Nucleus accumbens (tissue), 56 donors: ENCODE results near the gene DGUOK.

Source experiments
- DNase-seq, 56 donors: peaks; one replicate each; lab custom pipeline; 2025; lab: John Stamatoyannopoulos, UW

Gene DGUOK

DNA sequence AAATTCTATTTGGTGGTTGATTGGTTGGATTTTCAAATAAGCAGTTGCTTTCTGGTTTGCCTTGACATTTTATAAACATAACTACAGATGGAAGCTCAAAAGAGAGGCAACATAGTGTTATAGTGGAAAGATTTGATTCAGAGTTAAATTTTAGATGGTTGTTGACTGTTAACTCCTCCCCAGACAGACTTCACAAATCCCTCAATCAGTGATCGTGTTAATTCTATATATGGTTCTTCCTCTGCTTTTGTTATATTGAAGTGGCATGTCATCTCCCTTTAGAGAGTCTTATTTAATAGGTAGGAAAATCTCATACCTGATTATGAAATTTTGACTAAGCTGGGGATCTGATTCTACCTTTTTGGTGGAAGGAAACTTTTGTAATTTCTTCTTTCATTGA is 19.5 kb downstream of the DGUOK start:
- no peak for DNase-seq

DNA sequence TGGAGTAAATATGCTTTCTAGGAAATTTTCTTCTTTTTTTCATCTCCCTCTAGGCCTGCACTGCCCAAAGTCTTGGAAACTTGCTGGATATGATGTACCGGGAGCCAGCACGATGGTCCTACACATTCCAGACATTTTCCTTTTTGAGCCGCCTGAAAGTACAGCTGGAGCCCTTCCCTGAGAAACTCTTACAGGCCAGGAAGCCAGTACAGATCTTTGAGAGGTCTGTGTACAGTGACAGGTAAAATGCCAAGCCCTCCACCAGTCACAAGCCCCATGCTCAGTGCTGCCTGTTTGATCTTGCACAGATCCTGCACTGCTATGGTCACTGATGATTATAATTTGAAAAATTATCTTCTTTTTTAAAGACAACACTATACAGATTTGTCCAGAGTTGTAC is 20.0 kb downstream of the DGUOK start:
- no peak for DNase-seq

GRCh38 chr2:73947412-73948018 is 20.8 kb downstream of the DGUOK start:
- DNase-seq: no peak

GRCh38 chr2:73949802-73950201 is 23.1 kb downstream of the DGUOK start:
- DNase-seq: no peak

DNA sequence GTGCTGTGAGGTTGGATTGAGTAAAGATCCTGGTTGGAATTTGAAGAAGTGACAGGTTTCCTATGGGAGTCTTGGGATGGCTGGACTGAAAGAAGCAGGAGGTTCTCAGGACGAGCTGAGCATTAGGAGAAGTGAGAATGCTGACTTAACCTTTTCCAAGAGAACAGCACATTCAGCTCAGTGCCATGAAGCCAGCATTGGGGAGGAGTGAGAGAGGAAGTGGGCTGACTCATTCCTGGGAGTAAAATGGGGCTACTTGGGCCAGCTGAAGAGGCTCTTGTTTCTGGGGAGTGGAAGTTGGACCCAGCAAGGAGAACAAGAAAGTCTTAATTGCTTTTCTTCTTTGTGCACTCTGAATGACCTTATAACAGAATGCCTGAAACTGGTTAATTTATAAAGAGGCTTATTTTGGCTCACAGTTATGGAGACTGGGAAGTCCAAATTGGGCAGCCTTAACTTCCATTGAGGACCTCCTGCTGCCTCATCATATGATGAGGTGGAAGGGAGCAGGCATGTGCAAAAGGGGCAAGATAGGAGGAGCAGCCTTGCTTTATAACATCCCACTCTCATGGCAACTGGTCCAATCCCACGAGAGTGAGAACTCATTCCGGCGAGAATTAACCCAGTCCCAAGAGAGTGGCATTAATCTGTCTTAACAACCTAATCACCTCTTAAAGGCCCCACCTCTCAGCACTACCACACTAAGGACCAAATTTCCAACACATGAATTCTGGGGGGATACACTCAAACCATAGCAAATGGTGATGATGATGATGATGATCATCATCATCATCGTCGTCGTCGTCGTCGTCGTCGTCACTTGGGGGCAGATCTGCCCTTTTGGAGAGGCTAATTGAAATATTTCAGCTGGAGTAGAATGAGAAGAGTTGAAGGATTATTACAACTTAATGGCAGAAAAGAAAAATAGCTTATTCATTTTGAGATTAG is 26.1 kb downstream of the DGUOK start:
- DNase-seq: peak in 17 of 56 donors; percentile 4 to 34 (median 14)

- no peak for DNase-seq
These were observed 29.7 kb downstream of the DGUOK start for GRCh38 chr2:73956218-73956865.

- no peak for DNase-seq
These were observed 34.6 kb downstream of the DGUOK start for GRCh38 chr2:73961274-73961673.

DNA sequence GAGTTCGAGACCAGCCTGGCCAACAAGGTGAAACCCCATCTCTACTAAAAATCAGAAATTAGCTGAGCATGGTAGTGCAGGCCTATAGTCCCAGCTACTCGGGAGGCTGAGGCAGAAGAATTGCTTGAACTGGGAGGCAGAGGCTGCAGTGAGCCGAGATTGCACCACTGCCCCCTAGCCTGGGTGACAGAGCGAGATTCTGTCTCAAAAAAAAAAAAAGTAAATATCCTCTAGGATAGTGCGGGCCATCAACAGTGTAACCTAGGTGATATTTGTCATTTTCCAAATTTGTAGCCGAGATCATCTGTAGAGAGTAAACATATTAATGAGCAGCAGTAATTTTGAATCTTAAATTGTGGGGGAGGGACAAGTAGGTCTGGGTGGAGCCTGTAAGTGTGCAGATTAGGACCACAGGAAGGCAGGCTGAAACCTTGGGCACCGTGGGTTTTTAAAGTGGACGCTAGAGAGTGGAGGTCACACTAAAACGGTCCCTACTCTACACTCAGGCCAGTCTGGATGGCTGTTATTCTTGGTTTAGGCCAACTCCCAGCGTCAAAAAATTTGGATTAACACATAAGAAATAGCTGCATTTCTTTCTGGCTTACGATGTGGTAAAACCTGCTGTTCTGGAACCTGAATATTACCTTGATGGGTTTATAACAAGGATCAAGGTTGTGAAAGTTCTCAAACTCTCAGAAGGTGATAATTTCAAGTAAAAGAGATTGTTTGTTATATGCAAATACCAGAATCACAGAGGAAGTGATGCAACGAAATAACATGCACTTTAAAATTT is 35.3 kb downstream of the DGUOK start:
- DNase-seq: no peak

DNA sequence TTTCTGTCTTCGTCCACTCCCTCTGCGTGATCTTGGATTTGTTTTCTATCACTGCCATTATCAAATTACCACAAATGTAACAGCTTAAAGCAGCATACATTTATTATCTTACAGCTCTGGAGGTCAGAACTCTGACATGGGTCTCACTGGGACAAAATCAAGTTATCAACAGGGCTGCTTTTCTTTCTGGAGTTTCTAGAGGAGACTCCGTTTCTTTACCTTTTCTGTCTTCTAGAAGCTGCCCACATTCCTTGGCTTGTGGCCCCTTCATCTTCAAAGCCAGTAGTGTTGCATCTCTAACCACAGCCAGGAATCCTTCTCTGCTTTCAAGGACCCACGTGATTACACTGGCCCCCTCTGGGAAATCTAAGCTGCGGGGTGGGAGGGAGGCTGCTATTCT is 36.1 kb downstream of the DGUOK start:
- no peak for DNase-seq

- no peak for DNase-seq
These were observed 36.9 kb downstream of the DGUOK start for GRCh38 chr2:73963385-73964120.

GRCh38 chr2:73964223-73964622 is 37.5 kb downstream of the DGUOK start:
- DNase-seq: no peak

GRCh38 chr2:73965053-73965452 is 38.4 kb downstream of the DGUOK start:
- DNase-seq: no peak

- DNase-seq: no peak
These were observed 41.8 kb downstream of the DGUOK start for GRCh38 chr2:73968357-73968937.

GRCh38 chr2:73969356-73969755 is 42.7 kb downstream of the DGUOK start:
- no peak for DNase-seq

DNA sequence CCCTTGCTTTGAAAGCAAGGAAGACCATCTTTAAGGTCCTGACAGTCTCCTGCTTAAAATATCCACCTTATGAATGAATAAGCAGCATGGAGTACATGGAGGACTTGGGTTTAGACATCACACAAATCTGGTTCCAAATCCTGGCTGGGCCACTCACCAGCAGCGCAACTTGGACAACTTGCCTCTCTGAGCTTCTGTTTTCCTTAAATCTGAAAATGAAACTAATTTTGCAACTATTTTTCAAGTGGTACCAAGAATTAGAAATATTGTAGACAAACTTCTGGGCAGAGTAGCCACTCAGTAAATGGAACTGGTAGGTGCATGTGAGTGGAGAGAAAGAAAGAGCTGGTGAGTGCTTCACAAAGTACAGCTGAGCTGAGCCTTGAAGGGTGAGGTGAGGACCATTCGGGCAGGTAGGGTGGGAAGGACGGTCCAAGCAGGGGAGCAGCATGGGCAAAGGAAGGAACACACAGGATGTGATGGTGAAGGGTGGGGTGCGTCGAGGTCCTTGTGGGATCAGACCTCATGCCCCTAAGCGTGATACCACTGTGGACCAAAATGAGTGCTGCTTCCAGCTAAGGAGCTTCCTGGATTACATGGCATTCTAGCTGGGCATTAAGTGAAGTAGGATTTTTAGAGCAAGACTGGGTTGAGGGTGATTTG is 43.6 kb downstream of the DGUOK start:
- no peak for DNase-seq

GRCh38 chr2:73970850-73971471 is 44.3 kb downstream of the DGUOK start:
- peak in 13 of 56 donors; percentile 12 to 59 (median 29) for DNase-seq

DNA sequence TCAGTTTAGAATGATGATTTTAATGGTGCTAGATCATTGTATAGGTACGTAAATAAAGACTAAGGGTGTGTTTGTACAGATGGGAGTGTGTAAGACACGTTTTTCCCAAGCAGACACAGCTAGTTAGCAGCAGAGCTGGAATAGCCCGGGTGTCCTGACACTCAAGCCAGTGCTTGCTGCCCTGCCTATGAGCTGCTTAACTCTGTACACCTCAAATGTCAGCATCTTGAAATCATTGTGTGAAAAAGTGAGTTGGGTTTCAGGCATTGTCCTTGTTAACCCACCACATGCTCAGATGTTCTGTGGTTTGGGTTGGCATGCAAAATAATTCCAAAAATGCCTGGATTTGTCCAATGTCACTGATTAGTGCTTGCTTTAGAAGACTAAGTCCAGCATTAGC is 45.0 kb downstream of the DGUOK start:
- DNase-seq: no peak

DNA sequence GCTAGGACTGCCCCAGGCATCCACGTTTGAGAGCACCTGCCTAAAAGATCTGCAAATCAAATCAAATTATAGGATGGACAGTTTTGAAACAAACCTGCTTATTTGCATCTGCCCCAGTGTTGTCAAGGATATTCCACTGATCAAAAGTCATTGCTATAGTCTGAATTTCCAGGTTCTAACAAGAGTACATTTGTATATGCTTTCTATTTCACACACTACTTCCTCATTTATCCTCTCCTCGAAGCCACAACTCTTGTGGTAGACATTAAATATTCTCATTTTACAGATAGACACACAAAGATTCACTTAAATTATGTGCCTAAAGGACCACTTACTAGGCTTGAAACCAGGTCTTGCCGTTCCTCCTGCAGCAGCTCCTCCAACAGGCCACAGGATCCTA is 46.2 kb downstream of the DGUOK start:
- no peak for DNase-seq

DNA sequence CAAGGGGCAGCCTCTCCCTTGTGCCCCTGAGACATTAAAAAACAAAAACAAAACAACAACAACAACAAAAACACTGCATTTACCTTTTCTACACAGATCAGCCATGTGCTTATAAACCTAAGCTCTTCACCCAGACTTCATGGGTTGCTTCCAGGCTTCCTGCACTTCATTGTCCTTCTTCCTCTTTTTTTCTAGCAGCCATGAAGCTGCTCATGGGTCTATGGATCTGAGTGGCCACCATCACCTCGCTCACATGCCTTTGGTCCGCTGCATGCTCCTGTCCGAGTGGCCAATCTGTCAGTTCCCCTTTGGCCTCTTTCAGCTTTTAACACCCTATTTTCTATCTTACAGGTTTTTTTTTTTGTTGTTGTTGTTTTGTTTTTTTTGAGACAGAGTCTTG is 49.1 kb downstream of the DGUOK start:
- DNase-seq: no peak
